T-helper 1 cell treated with Interleukin-12 subunit alpha and Interleukin-12 subunit beta and Interleukin-4 antibody, amounts not matched to agents 30 μg/mL and 1 μg/mL, for 36 hours (primary cell): ENCODE results near the gene FRS3.

Experiments used
- H3K27ac Mint-ChIP-seq: one replicate; pipeline ENCODE4 v1.8.0; 2021; ENCODE audit warnings: mild to moderate bottlenecking, mixed read lengths
- H3K27me3 Mint-ChIP-seq: one replicate; pipeline ENCODE4 v1.8.0; 2021; ENCODE audit warnings: low read depth, mixed read lengths
- H3K36me3 Mint-ChIP-seq: one replicate; pipeline ENCODE4 v1.8.0; 2021; ENCODE audit warnings: low read depth, mixed read lengths
- H3K4me1 Mint-ChIP-seq: one replicate; pipeline ENCODE4 v1.8.0; 2021; ENCODE audit warnings: low read depth, mixed read lengths
- H3K4me3 Mint-ChIP-seq: one replicate; pipeline ENCODE4 v1.8.0; 2021; ENCODE audit warnings: mild to moderate bottlenecking, moderate library complexity, mixed read lengths
- H3K9me3 Mint-ChIP-seq: one replicate; pipeline ENCODE4 v1.8.0; 2021; ENCODE audit warnings: mixed read lengths

Gene FRS3

GRCh38 chr6:41724586-41725501, 54.9 kb downstream of the FRS3 start:
- no peak overlapping the region for H3K4me3 Mint-ChIP-seq
- no peak overlapping the region for H3K27ac Mint-ChIP-seq
- H3K4me1 Mint-ChIP-seq, result peaks cover 7% of the 10 kb centered on the region
- no peaks in the 10 kb centered on the region for H3K36me3 Mint-ChIP-seq
- H3K27me3 Mint-ChIP-seq, result no peaks in the 10 kb centered on the region
- H3K9me3 Mint-ChIP-seq, result no peaks in the 10 kb centered on the region

GRCh38 chr6:41724228-41724580, 55.5 kb downstream of the FRS3 start:
- peaks cover 7% of the 10 kb centered on the region for H3K4me1 Mint-ChIP-seq
- no peaks in the 10 kb centered on the region for H3K27me3 Mint-ChIP-seq
- H3K9me3 Mint-ChIP-seq, result no peaks in the 10 kb centered on the region
- H3K36me3 Mint-ChIP-seq, result no peaks in the 10 kb centered on the region
- H3K27ac Mint-ChIP-seq, result no peak overlapping the region
- H3K4me3 Mint-ChIP-seq, result no peak overlapping the region

- peaks cover 7% of the 10 kb centered on the region for H3K4me1 Mint-ChIP-seq
Observed at GRCh38 chr6:41723530-41724227, 56.0 kb downstream of the FRS3 start.

GRCh38 chr6:41722969-41723529, 56.7 kb downstream of the FRS3 start:
- H3K36me3 Mint-ChIP-seq, result no peaks in the 10 kb centered on the region
- no peaks in the 10 kb centered on the region for H3K9me3 Mint-ChIP-seq
- no peaks in the 10 kb centered on the region for H3K27me3 Mint-ChIP-seq
- no peak overlapping the region for H3K4me3 Mint-ChIP-seq
- H3K4me1 Mint-ChIP-seq, result peaks cover 7% of the 10 kb centered on the region
- H3K27ac Mint-ChIP-seq, result no peak overlapping the region

More at GRCh38 chr6:41723530-41724227, 56.0 kb downstream of the FRS3 start:
- no peak overlapping the region for H3K4me3 Mint-ChIP-seq
- no peaks in the 10 kb centered on the region for H3K9me3 Mint-ChIP-seq
- no peaks in the 10 kb centered on the region for H3K36me3 Mint-ChIP-seq
- no peak overlapping the region for H3K27ac Mint-ChIP-seq
- H3K27me3 Mint-ChIP-seq, result no peaks in the 10 kb centered on the region

- no peaks in the 10 kb centered on the region for H3K9me3 Mint-ChIP-seq
- H3K27me3 Mint-ChIP-seq, result no peaks in the 10 kb centered on the region
- no peaks in the 10 kb centered on the region for H3K36me3 Mint-ChIP-seq
- H3K4me1 Mint-ChIP-seq, result peaks cover 2% of the 10 kb centered on the region
- no peak overlapping the region for H3K4me3 Mint-ChIP-seq
- H3K27ac Mint-ChIP-seq, result no peak overlapping the region
Observed at GRCh38 chr6:41721414-41721813, 58.3 kb downstream of the FRS3 start.

DNA sequence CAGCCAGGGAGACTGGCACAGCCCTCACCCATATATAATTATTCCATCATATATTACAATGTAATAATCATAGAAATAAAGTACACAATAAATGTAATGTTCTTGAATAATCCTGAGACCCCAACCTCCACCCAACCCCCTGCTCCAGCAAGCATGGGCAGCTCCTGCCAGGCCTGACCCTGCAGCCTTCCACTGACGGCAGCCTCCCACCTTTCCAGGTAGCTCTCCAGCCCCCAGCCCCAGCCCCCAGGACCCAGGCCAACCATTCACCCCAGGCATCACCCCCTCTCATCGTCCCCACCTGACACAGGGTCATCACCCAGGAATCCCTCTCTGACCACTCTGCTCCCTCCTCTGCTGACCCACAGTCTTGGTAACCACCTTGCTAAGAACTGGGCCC, 58.9 kb downstream of the FRS3 start:
- no peak overlapping the region for H3K27ac Mint-ChIP-seq
- peaks cover 6% of the 10 kb centered on the region for H3K4me1 Mint-ChIP-seq
- no peaks in the 10 kb centered on the region for H3K36me3 Mint-ChIP-seq
- H3K27me3 Mint-ChIP-seq, result no peaks in the 10 kb centered on the region
- no peaks in the 10 kb centered on the region for H3K9me3 Mint-ChIP-seq
- H3K4me3 Mint-ChIP-seq, result no peak overlapping the region

DNA sequence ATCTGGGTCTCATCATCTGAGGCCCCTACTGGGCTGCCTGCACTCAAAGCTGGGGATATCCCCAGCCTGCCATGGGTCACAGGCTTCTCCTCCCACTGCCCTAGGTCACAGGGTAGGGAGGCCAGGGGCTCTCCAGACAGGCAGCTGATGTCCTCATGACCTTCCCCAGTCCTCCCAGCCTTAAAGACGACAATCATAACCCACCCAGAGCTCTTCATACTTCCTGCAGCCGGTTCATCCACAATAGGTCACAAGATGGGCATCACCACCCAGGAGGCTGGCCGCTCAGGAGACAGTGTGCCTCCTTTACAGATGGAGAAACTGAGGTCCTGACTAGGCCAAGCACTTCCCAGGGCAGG, 59.5 kb downstream of the FRS3 start:
- peaks cover 8% of the 10 kb centered on the region for H3K4me1 Mint-ChIP-seq
- no peak overlapping the region for H3K27ac Mint-ChIP-seq
- H3K9me3 Mint-ChIP-seq, result no peaks in the 10 kb centered on the region
- H3K27me3 Mint-ChIP-seq, result no peaks in the 10 kb centered on the region
- no peak overlapping the region for H3K4me3 Mint-ChIP-seq
- H3K36me3 Mint-ChIP-seq, result no peaks in the 10 kb centered on the region
